ENCODE data around the gene SGMS1.
A peak's percentile ranks its signal among the peaks of the same experiment; 100 is the strongest.

Gene SGMS1

DNA sequence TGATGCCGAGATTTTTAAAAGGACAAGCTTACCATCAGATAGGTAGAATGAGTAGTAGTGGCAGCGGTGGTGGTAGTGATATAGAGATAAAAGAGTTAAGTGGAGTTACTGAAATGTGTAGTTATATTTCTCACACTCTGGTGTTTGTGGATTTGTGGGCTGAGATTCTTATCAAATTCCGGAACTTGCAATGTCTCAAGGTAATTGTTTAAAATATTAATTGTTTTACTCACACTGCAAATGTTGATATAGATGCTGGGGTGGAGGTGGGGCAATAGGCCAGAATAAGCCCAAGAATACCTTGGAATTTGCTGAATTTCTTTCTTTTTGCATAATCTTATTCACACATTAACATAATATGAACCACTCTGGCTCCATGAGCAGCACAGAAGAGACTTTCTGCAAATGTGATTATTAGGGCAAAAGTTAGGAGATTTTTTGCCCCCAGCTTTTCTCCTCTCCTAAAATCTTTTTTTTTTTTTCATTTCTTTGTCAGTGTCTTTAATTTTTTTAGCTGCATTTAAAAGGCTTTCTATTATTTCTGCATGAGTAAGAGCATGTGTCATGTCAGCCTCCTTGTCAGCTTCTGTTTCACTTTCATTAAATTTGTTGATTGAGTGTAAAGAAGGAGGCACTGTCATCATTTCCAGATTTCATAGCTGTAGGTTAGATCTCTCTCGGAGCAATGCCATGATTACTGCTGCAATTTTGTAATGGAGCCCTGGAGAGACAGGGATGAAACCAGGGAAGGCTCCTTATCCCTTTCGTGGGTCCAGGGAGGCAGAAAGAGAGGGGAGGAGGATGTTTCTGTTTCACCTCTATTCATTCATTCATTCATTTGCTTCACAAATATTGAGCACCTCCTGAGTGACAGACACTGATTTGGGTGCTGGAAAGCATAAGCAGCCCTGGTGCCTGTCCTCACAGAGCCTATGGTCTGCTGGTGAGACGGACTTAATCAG lies 13.1 kb upstream of the SGMS1 start:
- no peak for DNase-seq (ENCODE audit: low read depth)

GRCh38 chr10:50635286-50635685 lies 11.5 kb upstream of the SGMS1 start:
- DNase-seq (ENCODE audit: low read depth), result no peak

- DNase-seq (ENCODE audit: low read depth), result no peak
Measured at GRCh38 chr10:50634479-50634878, 10.7 kb upstream of the SGMS1 start.

- no peak for DNase-seq (ENCODE audit: low read depth)
Measured at GRCh38 chr10:50631052-50631451, 7.3 kb upstream of the SGMS1 start.

DNA sequence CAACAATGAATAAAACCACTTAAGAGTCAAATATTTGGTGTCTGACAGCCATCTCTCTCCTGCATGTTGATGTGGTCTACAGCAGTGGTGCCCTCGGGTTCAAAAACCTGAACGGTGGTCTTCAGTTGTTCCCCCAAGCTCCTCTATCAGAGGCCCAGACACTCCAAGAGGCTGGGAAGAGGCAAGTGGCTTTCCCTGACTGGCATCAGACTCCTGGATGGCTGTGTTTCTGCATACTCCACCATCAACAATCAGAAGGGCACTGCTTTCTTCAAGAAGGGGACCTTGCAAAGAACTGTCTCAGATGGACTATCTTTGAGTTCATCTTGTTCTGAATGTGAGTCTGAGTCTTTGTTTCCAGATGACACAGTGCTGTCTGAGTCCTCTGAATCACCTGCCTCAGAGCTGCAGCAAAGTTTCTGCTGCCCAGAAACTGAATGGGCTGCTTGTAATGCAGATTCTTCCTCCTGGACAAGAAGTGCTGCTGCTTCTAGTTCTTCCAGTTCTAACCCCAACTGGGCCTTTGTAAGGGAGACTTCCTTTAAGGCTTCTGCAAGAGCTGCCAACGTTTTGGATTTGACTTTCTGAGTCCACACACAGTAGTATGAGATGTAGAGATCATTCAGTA lies 5.9 kb upstream of the SGMS1 start:
- DNase-seq (ENCODE audit: low read depth), result no peak

- DNase-seq (ENCODE audit: low read depth), result no peak
Measured at GRCh38 chr10:50627896-50628295, 4.1 kb upstream of the SGMS1 start.

DNA sequence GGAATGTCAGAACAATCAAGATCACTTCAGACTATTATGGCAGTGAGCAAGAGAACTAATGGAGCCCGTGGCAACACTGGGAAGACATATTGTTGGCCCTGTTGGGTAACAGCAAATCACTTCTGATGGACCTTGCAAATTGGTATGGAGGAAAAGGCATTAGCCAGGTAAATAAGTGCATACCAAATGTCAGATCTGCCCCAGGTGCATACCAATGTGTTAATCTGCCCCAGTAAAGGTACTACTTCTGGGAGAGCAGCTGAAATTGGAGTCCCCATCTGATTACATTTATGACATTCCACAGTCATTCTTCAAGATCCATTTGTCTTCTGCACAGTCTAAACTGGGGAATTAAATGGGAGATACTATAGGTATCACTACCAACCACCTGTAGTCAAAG lies 3.7 kb upstream of the SGMS1 start:
- no peak for DNase-seq (ENCODE audit: low read depth)

DNA sequence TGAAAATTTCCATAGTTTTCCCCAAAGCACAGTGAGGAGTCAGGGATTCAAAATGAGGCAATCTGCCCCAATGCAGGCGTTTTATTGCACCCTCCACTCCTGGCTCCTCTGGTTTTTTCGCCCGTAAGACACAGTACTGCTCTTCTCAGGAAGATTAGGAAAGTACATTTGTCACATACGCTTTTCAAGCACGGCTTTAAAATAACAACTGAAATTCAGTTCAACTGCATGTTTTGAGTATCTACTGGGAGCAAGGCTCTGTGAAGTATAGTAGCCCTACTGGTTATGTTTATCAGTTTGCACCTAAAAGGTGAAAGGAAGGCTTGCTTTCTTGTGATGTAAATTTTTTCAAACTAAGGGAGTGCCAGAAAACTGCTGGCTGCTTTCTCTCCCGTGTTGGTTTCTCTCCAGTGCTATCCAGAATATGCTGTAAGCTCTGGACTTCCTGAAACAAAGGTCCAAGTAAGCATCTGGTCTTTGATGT lies 1.9 kb upstream of the SGMS1 start:
- DNase-seq (ENCODE audit: low read depth), result no peak

DNA sequence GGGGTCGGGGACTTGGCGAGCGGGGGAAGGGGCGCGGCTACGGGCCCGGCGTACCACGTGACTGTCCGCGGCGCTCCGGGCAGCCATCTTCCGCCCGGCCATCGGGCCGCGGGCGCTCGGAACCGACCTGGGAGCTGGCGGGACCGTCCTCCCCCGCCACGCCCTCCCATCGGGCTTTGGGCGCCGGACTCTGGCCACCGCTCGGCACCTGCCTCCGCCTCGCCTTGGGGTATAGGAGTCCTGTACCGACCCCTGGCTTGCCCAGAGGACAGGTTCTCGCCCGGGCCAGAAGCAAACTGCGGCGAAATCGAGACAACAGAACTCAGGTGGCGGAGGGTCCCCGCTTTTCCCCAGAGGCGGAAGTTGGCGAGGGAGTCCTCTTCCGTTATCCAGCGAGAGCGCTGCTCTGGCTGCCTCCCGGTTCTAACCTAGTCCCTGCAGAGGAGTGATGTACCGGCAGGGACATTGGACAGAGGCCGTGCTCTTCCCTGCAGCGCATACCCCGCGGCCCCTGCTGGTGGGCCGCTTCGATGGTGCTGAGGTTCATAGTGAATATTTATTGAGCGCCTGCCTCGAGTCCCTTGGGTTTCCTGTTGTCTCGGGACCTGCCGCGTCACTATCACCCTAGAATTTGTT lies 1.2 kb upstream of the SGMS1 start:
- peak; percentile 46 for DNase-seq (ENCODE audit: low read depth)

DNA sequence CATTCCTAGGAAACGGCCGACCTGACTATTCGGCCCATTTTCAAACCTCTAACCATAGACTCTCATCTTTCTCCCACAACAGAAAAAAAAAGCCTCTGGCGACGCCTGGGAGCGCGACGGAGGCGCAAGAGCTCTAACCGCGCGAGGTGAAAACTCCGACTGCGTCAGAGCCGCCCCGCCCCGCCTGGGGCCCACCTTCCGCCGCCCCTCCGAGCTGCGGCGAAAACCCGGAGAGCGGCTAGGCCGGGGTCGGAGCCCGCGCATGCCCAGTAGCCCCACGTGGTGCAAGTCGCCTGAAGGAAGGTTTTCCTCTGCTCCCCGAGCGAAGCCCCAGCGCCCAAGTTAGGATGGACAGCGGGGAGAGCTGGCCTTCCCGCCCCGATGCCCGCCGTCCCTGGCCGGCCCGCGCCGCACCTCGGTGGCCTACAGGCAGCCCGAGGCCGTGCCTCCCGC lies 683 bp upstream of the SGMS1 start:
- DNase-seq (ENCODE audit: low read depth), result peak; percentile 96

GRCh38 chr10:50622706-50623662 lies 772 bp downstream of the SGMS1 start:
- peak; percentile 37 for DNase-seq (ENCODE audit: low read depth)

DNA sequence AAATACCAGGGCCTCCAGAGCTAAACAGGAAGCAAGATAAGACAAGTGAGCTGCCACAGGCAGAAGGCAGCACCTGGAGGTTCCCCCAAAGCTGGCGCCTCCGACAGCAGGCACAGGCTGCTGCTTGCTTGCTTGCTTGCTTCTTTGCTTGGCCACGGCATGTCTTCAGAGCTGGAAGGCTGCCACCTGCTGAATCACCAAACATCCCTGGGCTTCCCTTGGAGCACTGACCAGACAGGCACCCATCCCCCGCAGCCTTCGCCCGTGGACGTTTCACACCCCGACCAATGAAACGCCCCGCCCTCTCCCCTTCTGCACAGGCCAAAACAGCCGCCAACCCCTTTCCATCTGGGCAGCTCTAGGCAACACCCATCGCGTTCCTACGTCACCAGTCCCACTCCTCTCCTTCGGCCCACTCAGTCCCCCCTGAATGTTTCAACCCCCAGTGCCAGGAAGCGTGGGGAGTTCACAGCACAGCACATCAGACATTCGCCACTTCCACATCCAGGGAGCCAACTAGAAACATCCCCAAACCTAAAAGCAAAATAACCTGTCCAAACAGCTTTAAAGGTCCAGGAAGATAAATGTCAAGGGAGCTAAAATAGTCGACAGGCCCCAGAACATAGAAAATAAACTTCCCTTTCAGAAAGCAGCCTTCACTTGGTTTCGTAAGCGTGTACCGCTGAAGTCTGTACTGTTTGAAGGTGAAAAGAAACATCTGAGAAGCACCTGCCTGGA lies 1.6 kb downstream of the SGMS1 start:
- peak; percentile 45 for DNase-seq (ENCODE audit: low read depth)

GRCh38 chr10:50620899-50621298 lies 2.9 kb downstream of the SGMS1 start:
- no peak for DNase-seq (ENCODE audit: low read depth)

DNA sequence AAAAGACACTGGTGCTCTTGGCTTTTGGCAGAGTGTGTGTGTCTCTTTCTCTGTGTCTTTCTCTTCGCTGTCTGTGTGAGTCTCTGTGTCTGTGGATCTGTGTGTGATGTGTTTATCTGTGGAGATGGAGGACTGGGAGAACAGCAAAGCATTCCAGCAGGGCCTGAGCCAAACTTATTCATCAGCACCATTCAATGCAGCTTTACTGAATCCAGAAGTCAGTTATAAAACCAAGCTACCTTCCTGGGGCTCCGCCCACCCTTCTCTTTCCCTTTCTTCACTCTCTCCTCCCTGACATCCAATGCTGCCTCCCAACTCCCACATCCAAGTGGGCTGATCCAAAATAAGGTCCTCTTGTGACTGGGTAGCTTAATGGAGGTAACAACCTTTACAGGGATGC lies 3.9 kb downstream of the SGMS1 start:
- no peak for DNase-seq (ENCODE audit: low read depth)

GRCh38 chr10:50619166-50619565 lies 4.6 kb downstream of the SGMS1 start:
- DNase-seq (ENCODE audit: low read depth), result no peak

DNA sequence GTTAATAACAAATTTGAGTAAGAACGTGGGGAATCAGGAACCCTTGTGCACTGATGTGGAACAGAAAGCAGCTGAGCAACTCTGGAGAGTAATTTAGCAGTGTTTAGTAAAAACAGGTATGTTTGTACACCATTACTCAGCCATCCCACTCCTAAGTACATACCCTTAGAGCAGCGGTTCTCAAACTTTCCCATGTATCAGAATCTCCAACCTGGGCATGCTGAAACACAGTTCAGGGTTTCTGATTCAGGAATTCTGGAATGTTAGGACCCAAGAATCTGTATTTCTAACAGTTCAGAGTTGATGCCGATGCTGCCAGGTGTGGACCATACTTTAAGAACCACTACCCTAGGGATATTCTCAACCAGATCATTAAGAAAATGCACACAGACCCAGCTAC lies 5.1 kb downstream of the SGMS1 start:
- DNase-seq (ENCODE audit: low read depth), result no peak

GRCh38 chr10:50615658-50616057 lies 8.1 kb downstream of the SGMS1 start:
- no peak for DNase-seq (ENCODE audit: low read depth)

DNA sequence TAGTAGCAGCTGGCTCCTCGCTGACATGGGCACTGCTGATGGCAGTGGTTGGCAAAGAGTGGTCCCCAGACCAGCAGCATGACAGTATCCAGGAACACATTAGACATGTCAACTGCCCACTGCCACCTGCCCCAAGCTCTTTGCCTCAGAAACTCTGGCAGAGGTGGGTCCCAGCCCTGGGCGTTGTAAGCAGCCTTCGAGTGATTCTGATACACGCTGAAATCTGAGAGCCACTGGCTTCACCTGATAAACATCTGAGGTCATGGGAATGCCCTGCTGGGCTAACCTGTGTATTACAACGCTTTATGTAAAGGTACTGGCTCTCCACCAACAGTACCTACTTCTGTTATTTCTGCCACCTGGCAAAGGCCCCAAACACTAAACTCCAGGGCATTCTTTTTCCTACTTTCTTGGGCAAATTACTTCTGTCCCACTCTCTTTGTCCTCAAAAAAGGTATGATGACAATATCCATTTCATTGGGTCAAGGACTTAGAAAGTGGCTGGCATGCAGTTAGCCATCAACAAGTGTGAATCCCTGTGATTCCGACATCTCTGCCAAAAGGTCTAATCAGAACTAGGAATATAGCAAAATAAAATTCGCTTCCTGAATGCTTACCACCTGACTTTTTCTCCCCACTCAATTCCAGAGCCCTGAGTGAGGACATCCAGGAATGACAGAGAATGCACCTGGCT lies 9.2 kb downstream of the SGMS1 start:
- no peak for DNase-seq (ENCODE audit: low read depth)

DNA sequence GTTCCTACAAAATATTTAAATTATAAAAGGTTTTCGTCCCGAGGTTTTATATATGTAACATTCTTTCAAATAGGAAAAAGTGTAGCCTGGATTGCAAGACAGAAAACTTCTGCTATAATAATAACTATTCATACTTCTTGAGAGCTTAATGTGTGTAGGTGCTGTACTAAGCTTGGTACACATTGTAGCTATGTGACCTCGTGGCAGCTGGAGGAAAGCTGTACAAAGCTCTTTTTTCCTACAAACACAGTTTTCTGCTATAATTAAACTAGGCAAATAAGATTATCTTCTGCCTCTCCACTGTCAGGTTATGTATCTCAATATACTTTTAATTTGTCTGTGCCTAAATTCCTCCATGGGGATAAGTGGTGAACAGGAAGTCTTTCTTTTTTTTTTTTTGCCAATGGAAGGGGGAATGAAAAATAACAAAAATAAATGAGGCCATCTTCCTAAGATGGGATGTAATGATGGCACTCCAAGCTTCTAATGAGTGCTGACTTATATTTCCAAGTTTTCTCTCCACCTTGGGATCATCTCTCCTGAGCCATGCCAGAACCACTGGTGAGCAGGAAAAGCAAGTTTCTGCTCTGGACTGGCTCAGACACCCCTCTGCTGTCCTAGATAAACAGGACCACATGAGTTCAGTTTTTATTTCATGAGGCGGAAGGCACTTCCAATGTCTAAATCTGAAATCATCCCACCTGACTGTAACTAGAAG lies 9.9 kb downstream of the SGMS1 start:
- no peak for DNase-seq (ENCODE audit: low read depth)

DNA sequence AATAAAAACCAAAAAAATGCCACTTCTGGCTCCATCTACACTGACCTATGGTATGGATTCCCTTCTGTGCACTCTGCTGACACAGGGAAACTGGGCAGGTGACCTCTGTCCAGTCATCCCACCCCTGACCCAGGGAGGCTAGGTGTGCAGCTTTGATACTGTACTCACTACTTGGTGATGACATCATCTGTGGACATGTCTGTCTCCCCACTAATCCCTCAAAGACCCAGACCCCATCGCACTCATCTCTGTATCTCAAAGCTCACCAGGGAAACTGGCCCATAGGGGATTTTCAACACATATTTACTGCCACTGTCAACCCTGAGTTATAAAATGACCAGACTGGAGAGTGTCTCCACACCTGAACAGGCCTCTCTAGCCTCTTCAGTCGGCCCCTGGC lies 10.6 kb downstream of the SGMS1 start:
- DNase-seq (ENCODE audit: low read depth), result no peak

Measured in activated T-helper 9 cell treated with anti-CD3 and anti-CD28 coated beads, Interleukin-2, amount 50 U/mL, for 16 hours (primary cell).